NCI-H748 (cell line): ENCODE results near the gene JPT2.

Source experiments
- DNase-seq: peaks from one replicate; lab custom pipeline; 2025; ENCODE audit not compliant: unreplicated experiment; lab: John Stamatoyannopoulos, UW

The JPT2 gene

GRCh38 chr16:1651094-1651973 is 26.7 kb upstream of the JPT2 start:
- DNase-seq = no peak

DNA sequence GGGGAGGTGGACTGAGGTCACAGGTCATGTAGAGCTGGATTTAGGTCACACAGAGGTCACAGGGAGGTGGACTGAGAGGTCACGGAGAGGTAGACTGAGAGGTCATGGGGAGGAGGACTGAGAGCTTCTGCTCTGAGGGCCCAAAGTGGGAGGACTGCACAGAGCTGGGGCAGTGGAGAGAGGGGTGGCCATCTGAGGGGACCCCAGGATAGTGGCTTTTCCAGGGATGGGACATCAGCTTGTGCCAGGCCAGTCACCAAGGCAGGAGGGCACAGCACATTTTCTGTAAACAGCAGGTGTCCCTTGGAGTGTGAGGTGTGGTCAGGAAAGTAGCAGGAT is 26.1 kb upstream of the JPT2 start:
- DNase-seq = no peak

DNA sequence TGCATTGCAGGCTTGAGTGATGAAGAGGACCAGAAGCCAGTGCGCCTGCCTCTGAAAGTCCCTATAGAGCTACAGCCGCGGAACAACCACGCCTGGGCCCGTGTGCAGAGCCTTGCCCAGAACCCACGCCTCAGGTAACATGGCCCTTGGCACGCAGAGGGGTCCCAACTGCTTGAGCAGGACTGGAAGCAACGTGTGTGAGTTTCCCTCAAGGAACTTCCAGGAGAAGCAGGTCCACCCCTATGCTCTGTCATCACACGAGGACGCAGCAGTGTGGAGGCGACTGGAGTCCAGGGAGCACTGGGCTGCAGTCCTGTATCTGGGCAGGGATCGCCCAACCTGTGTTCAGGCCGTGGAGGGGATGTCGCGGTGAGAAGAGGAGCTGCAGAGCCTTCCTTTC is 25.1 kb upstream of the JPT2 start:
- DNase-seq = no peak

DNA sequence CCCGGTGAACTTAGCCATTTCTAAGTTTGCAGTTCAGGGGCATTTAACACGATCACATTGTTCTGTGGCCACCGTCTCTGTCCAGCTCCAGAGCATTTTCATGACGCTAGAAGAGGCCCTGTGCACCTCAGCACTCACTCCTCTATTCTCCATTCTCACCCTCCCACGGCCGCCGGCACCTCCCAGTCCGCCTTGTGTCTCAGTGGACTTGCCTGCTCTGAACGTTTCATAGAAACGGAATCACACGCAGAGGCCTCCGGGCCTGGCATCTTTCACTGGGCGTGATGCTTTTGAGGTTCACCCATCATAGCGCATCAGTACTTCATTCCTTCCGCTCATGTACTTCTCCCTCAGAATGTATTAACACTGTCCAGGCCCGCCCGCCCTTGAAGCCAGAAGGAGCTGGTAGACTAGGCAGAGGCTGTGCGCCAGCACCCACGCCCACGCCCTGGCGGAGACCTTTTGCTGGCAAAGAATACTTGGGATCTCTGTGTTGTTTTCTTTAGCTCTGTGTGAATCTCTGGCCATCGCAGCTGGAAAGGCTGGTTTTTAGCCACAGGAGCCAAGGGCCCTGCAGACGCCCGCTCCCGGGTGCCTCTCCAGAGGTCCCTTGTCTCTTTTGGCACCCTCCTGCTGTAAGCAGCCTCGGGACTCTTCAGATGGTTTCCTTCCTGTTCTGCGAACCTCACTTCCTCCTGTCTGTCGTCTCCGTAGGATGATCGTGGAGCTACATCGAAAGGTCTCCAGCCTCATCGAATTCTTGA is 23.4 kb upstream of the JPT2 start:
- no peak for DNase-seq

DNA sequence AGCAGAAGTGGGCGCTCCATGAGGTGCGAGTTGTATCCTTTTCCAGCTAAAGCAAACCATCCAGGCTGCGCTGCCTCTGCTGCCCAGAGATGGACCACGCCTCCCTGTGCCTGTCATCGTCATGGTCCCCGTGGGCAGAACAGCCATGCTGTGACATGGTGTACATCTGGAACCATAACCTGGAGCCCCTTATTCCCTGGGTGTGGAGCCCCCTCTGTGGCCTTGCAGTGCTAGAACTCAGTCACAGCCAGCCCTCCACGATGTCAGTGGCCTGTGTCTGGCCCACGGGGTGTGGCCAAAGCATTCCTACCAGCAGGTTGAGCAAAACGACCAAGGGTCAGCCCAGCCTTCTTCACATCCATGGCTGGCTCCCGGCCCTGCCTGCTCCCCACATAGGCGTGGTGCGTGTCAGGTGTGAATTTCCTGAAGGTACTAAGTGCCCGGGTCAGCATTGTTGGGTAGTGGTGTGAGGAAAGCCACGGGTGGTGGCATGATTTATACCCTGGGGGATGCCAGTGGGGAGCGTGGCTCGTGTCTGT is 22.7 kb upstream of the JPT2 start:
- no peak for DNase-seq

- no peak for DNase-seq
Measured at GRCh38 chr16:1655909-1656807, 21.9 kb upstream of the JPT2 start.

- DNase-seq = no peak
Measured at GRCh38 chr16:1656808-1657617, 21.1 kb upstream of the JPT2 start.

DNA sequence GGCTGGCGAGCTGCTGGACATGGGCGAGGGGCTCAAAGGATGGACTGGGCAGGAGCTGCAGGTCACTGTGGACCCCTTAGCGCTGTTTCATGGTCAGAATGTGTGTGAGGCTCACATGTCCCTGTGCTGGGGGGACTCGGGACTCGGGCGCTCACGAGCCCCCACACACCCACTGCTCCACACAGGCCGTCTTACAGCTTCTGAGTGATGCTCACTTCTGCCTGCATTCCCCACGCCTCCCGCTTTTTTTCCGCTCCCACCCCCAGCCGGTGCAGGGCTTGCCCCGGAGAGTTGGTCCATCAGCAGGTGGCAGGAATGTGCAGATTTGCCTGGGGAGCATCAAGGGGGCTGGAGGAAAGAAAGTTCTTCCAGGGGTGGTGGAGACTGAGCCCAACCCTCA is 20.2 kb upstream of the JPT2 start:
- DNase-seq = no peak

DNA sequence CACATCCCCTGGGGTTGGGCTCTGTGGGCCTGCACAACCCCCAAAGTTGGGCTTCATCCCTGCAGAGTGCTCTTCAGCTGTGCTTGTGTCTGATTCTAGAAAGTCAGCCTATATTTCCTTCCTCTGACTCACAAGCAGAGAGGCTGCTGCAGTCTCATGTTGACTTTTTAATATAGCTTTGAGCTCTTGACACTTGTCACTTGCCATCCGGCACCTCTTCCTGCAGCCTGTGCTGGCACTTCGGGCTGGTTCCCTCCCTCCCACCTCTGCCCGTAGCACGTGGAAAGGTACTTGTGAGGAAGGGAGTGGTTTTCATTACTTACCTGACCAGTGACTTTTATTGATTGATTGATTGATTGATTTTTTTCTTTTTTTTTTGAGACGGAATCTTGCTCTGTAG is 19.0 kb upstream of the JPT2 start:
- no peak for DNase-seq

GRCh38 chr16:1661826-1662225 is 16.3 kb upstream of the JPT2 start:
- no peak for DNase-seq

GRCh38 chr16:1662543-1662942 is 15.5 kb upstream of the JPT2 start:
- no peak for DNase-seq

- no peak for DNase-seq
Measured at GRCh38 chr16:1665829-1666228, 12.2 kb upstream of the JPT2 start.

- DNase-seq = no peak
Measured at GRCh38 chr16:1666316-1666715, 11.8 kb upstream of the JPT2 start.

DNA sequence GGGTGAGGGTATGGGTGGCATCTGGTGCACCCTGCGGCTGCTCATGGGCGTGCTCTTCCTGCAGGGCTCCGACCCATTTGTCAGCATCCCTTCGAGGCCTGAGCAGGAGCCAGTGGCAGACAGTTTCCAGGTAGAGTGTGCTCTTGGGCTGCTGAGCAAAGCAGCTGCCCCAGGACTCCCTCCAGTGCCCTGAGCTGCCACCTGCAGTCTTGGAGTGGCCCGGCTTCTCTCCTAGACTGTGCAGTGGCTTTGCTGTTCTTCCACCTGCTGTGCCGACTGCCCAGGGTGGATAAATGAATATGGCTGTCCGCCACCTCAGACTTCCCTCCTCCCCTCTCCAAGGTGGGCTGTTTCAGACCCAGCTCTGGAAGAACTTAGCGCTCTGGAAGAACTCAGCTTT is 10.8 kb upstream of the JPT2 start:
- no peak for DNase-seq

- no peak for DNase-seq
Measured at GRCh38 chr16:1667916-1668315, 10.2 kb upstream of the JPT2 start.

DNA sequence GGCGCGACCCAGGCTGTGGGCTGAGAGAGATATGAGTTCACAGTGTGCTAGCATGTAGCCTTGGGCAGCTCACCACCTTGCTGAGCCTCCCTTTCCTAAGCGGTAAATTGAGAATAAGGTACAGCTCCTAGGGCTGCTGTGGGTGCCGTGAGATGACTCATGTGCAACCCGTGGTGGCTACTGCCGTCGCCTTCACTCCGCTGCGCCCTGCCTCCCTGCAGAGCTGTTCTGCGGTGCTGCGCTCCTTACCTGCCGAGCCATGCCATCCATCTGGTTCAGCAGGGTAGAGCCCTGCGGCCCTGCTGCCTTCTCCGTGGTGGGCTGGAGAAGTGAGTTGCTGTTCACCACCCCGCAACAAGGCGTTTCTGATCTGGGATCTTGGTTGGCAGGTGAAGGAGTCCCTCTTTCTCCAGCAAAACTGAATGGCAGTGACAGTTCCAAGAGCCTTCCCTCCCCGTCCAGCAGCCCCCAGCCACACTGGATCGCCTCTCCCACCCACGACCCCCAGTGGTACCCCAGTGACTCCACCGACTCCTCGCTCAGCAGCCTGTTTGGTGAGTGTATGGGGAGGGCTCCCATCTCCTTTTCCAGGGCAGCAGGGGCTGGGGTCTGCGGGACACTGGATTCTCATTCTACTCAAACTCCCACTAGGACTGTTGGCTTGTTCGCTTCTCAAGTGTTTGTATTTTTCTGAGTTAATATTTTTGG is 9.3 kb upstream of the JPT2 start:
- no peak for DNase-seq

GRCh38 chr16:1669698-1670097 is 8.4 kb upstream of the JPT2 start:
- no peak for DNase-seq

DNA sequence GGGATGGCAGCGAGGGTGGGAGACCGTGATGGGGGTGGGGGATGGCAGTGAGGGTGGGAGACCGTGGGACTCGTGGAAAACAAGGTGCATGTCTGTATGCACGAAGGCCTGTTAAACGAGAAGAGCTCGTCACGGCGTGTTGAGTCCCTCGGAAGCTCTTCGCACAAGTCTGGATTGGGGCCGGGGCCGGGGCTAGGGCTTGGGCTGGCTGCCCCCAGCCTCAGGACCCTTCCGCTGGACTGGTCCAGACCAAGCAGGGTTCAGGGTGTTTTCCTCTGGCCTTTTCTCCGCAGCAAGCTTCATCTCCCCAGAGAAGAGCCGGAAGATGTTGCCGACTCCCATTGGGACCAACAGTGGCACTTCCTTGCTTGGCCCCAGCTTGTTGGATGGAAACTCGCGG is 7.7 kb upstream of the JPT2 start:
- DNase-seq = no peak

DNA sequence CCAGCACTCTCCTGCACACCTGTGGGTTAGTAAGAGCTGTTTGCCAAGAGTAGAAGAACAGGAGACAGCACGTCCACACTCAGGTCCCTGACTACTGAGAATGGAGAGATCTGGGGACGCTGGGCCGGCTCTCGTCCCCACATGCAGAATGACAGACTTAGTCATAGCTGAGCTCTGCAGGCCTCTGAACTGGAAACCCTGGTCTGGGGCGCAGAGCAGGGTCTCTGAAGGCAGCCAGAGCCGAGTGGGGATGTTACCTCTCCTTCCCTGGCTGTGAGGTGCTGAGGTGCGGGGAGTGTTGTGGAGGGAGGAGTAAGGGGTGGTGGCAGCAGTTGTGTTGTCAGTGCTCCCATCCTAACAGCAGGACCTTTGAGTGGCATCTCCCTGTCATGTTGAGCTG is 7.2 kb upstream of the JPT2 start:
- DNase-seq = no peak
